ENCODE results near the gene MAST4. TPM values are rescaled to one million over a fixed set of nuclear protein-coding genes. Genes with fewer than 3 reads are reported as not detected.

MAST4 gene
- total and polyA plus RNA-seq, 4 donors = 17.1 to 34.6 (median 21.0) TPM

- no CpG with 5 or more reads among the region's 4 CpGs for WGBS (ENCODE audit: insufficient coverage)
- peak in 1 of 6 donors; percentile 82 for DNase-seq (ENCODE audit: low read depth in 4 of 6, low spot score in 6 of 6)
Observed at GRCh38 chr5:66722686-66723085, 126.5 kb downstream of the MAST4 start.

GRCh38 chr5:66724349-66725139, 128.4 kb downstream of the MAST4 start:
- WGBS (ENCODE audit: insufficient coverage) = no CpG with 5 or more reads among the region's 2 CpGs
- no peaks in the 10 kb centered on the region for H3K27me3 ChIP-seq (ENCODE audit: control insufficient read depth, insufficient read depth, low read length)

More at GRCh38 chr5:66722686-66723085, 126.5 kb downstream of the MAST4 start:
- Histone ChIP-seq H3K27me3 (ENCODE audit: control insufficient read depth, insufficient read depth, low read length) (no peaks in the 10 kb centered on the region), H3K9me3 (ENCODE audit: control insufficient read depth, insufficient read depth, low read length) (no peaks in the 10 kb centered on the region), H3K36me3 (ENCODE audit: control insufficient read depth, insufficient read depth, low read length) (no peaks in the 10 kb centered on the region), H3K27ac (ENCODE audit: low read depth, low read length) (no peak overlapping the region), H3K4me1 (ENCODE audit: control insufficient read depth, insufficient read depth, low read length) (no peaks in the 10 kb centered on the region), H3K4me3 (ENCODE audit: low read depth, low read length) (no peak overlapping the region)

GRCh38 chr5:66727630-66728029, 131.4 kb downstream of the MAST4 start:
- H3K4me3 ChIP-seq (ENCODE audit: low read depth, low read length) = no peak overlapping the region
- H3K27ac ChIP-seq (ENCODE audit: low read depth, low read length) = no peak overlapping the region

More at GRCh38 chr5:66724349-66725139, 128.4 kb downstream of the MAST4 start:
- no peaks in the 10 kb centered on the region for H3K4me1 ChIP-seq (ENCODE audit: control insufficient read depth, insufficient read depth, low read length)
- DNase-seq (ENCODE audit: low read depth in 4 of 6, low spot score in 6 of 6) = no peak
- no peaks in the 10 kb centered on the region for H3K9me3 ChIP-seq (ENCODE audit: control insufficient read depth, insufficient read depth, low read length)
- H3K27ac ChIP-seq (ENCODE audit: low read depth, low read length) = no peak overlapping the region
- H3K36me3 ChIP-seq (ENCODE audit: control insufficient read depth, insufficient read depth, low read length) = no peaks in the 10 kb centered on the region
- no peak overlapping the region for H3K4me3 ChIP-seq (ENCODE audit: low read depth, low read length)

GRCh38 chr5:66728049-66728448, 131.9 kb downstream of the MAST4 start:
- Histone ChIP-seq H3K36me3 (ENCODE audit: control insufficient read depth, insufficient read depth, low read length) (no peaks in the 10 kb centered on the region), H3K4me1 (ENCODE audit: control insufficient read depth, insufficient read depth, low read length) (no peaks in the 10 kb centered on the region), H3K27me3 (ENCODE audit: control insufficient read depth, insufficient read depth, low read length) (no peaks in the 10 kb centered on the region), H3K9me3 (ENCODE audit: control insufficient read depth, insufficient read depth, low read length) (no peaks in the 10 kb centered on the region), H3K27ac (ENCODE audit: low read depth, low read length) (no peak overlapping the region), H3K4me3 (ENCODE audit: low read depth, low read length) (no peak overlapping the region)
- WGBS (ENCODE audit: insufficient coverage) = no CpG with 5 or more reads among the region's 1 CpG
- DNase-seq (ENCODE audit: low read depth in 4 of 6, low spot score in 6 of 6) = no peak

More at GRCh38 chr5:66727630-66728029, 131.4 kb downstream of the MAST4 start:
- Histone ChIP-seq H3K36me3 (ENCODE audit: control insufficient read depth, insufficient read depth, low read length) (no peaks in the 10 kb centered on the region), H3K27me3 (ENCODE audit: control insufficient read depth, insufficient read depth, low read length) (no peaks in the 10 kb centered on the region), H3K4me1 (ENCODE audit: control insufficient read depth, insufficient read depth, low read length) (no peaks in the 10 kb centered on the region), H3K9me3 (ENCODE audit: control insufficient read depth, insufficient read depth, low read length) (no peaks in the 10 kb centered on the region)
- 100% methylated on average over 1 of the region's 2 CpGs for WGBS (ENCODE audit: insufficient coverage)
- DNase-seq (ENCODE audit: low read depth in 4 of 6, low spot score in 6 of 6) = no peak

GRCh38 chr5:66737096-66737495, 140.9 kb downstream of the MAST4 start:
- Histone ChIP-seq H3K4me3 (ENCODE audit: low read depth, low read length) (no peak overlapping the region), H3K36me3 (ENCODE audit: control insufficient read depth, insufficient read depth, low read length) (no peaks in the 10 kb centered on the region), H3K4me1 (ENCODE audit: control insufficient read depth, insufficient read depth, low read length) (no peaks in the 10 kb centered on the region), H3K9me3 (ENCODE audit: control insufficient read depth, insufficient read depth, low read length) (no peaks in the 10 kb centered on the region), H3K27me3 (ENCODE audit: control insufficient read depth, insufficient read depth, low read length) (no peaks in the 10 kb centered on the region), H3K27ac (ENCODE audit: low read depth, low read length) (no peak overlapping the region)
- no peak for DNase-seq (ENCODE audit: low read depth in 4 of 6, low spot score in 6 of 6)

GRCh38 chr5:66738136-66738535, 141.9 kb downstream of the MAST4 start:
- DNase-seq (ENCODE audit: low read depth in 4 of 6, low spot score in 6 of 6) = no peak
- WGBS (ENCODE audit: insufficient coverage) = no CpG with 5 or more reads among the region's 1 CpG
- no peaks in the 10 kb centered on the region for H3K4me1 ChIP-seq (ENCODE audit: control insufficient read depth, insufficient read depth, low read length)
- H3K27ac ChIP-seq (ENCODE audit: low read depth, low read length) = no peak overlapping the region
- H3K27me3 ChIP-seq (ENCODE audit: control insufficient read depth, insufficient read depth, low read length) = no peaks in the 10 kb centered on the region
- H3K36me3 ChIP-seq (ENCODE audit: control insufficient read depth, insufficient read depth, low read length) = no peaks in the 10 kb centered on the region
- no peak overlapping the region for H3K4me3 ChIP-seq (ENCODE audit: low read depth, low read length)
- no peaks in the 10 kb centered on the region for H3K9me3 ChIP-seq (ENCODE audit: control insufficient read depth, insufficient read depth, low read length)

- DNase-seq (ENCODE audit: low read depth in 4 of 6, low spot score in 6 of 6) = no peak
- Histone ChIP-seq H3K4me3 (ENCODE audit: low read depth, low read length) (no peak overlapping the region), H3K27me3 (ENCODE audit: control insufficient read depth, insufficient read depth, low read length) (no peaks in the 10 kb centered on the region), H3K27ac (ENCODE audit: low read depth, low read length) (no peak overlapping the region), H3K36me3 (ENCODE audit: control insufficient read depth, insufficient read depth, low read length) (no peaks in the 10 kb centered on the region), H3K9me3 (ENCODE audit: control insufficient read depth, insufficient read depth, low read length) (no peaks in the 10 kb centered on the region), H3K4me1 (ENCODE audit: control insufficient read depth, insufficient read depth, low read length) (no peaks in the 10 kb centered on the region)
- no CpG with 5 or more reads among the region's 3 CpGs for WGBS (ENCODE audit: insufficient coverage)
Observed at GRCh38 chr5:66739021-66739420, 142.8 kb downstream of the MAST4 start.

- Histone ChIP-seq H3K27ac (ENCODE audit: low read depth, low read length) (no peak overlapping the region), H3K9me3 (ENCODE audit: control insufficient read depth, insufficient read depth, low read length) (no peaks in the 10 kb centered on the region), H3K36me3 (ENCODE audit: control insufficient read depth, insufficient read depth, low read length) (no peaks in the 10 kb centered on the region), H3K4me3 (ENCODE audit: low read depth, low read length) (no peak overlapping the region), H3K4me1 (ENCODE audit: control insufficient read depth, insufficient read depth, low read length) (no peaks in the 10 kb centered on the region), H3K27me3 (ENCODE audit: control insufficient read depth, insufficient read depth, low read length) (no peaks in the 10 kb centered on the region)
- WGBS (ENCODE audit: insufficient coverage) = 71% methylated on average over 2 of the region's 3 CpGs
- no peak for DNase-seq (ENCODE audit: low read depth in 4 of 6, low spot score in 6 of 6)
Observed at GRCh38 chr5:66739951-66740350, 143.8 kb downstream of the MAST4 start.

GRCh38 chr5:66741394-66741793, 145.2 kb downstream of the MAST4 start:
- H3K27ac ChIP-seq (ENCODE audit: low read depth, low read length) = no peak overlapping the region
- H3K27me3 ChIP-seq (ENCODE audit: control insufficient read depth, insufficient read depth, low read length) = no peaks in the 10 kb centered on the region
- no peaks in the 10 kb centered on the region for H3K36me3 ChIP-seq (ENCODE audit: control insufficient read depth, insufficient read depth, low read length)
- DNase-seq (ENCODE audit: low read depth in 4 of 6, low spot score in 6 of 6) = no peak
- H3K4me1 ChIP-seq (ENCODE audit: control insufficient read depth, insufficient read depth, low read length) = no peaks in the 10 kb centered on the region
- no peaks in the 10 kb centered on the region for H3K9me3 ChIP-seq (ENCODE audit: control insufficient read depth, insufficient read depth, low read length)
- WGBS (ENCODE audit: insufficient coverage) = 100% methylated on average over 1 of the region's 2 CpGs
- H3K4me3 ChIP-seq (ENCODE audit: low read depth, low read length) = no peak overlapping the region
